B cell (primary cell): ENCODE data around the gene LGALS7.

ENCODE experiments used
- CTCF ChIP-seq: fragments of 200-600 bp; IDR thresholded peaks from one replicate; pipeline ENCODE4 v1.8.0; 2022; ENCODE audit warnings: antibody characterized with exemption, mild to moderate bottlenecking
- EZH2 ChIP-seq: IDR thresholded peaks from 2 replicates; pipeline ENCODE4 v1.6.1; 2012; ENCODE audit warnings: borderline replicate concordance, low read depth, mild to moderate bottlenecking, moderate library complexity, low read length; ENCODE audit not compliant: insufficient read depth, poor library complexity, severe bottlenecking

DNA sequence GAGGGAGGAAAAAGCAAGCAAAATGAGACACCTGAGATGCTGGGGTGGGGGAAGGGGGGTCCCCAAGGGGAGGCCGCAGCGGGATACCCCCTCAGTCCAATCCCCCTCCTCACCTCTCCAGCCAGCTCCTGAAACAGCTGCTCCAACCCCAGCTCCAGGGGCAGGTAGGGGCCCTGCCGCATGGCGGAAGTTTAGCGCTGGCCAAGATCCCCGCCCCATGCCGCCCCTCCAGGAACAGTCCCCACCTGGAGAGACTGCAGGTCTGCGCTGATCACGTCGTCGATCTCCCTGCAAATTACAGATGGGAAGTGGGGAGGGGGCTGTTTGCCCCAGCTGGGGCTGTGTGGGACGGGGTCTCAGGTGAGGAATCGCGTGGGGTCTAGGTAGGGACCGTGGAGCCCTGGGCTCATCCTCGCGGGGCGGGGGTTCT lies 38.0 kb downstream of the LGALS7 start:
- TF ChIP-seq CTCF, result no peak
- TF ChIP-seq EZH2, result no peak
